K562 (cell line): ENCODE measurements around the gene GALNT7. TPM values are rescaled to one million over a fixed set of nuclear protein-coding genes. Genes with fewer than 3 reads are reported as not detected.
A peak's percentile ranks its signal among the peaks of the same experiment; 100 is the strongest.

ENCODE experiments used
- CBX2 ChIP-seq: fragments of 200-600 bp; sonication (generic); IDR thresholded peaks from one replicate; pipeline ENCODE4 v1.6.1; 2012; ENCODE audit warnings: mild to moderate bottlenecking, low read length, inconsistent platforms; ENCODE audit not compliant: insufficient read depth, poor library complexity, severe bottlenecking
- CEBPB ChIP-seq: fragments of 450-650 bp; IDR thresholded peaks from 2 replicates; pipeline ENCODE4 v1.6.1; 2016; ENCODE audit warnings: missing genetic modification characterization, missing compliant biosample characterization
- CSDE1 ChIP-seq, 2 experiments: fragments of 450-650 bp; IDR thresholded peaks; 2 replicates each; pipeline ENCODE4 v1.6.1; 2016; ENCODE audit warnings: mild to moderate bottlenecking in 1 of 2
- ELF2 ChIP-seq: fragments of 250-450 bp; sonication (Bioruptor Pico); IDR thresholded peaks from 2 replicates; pipeline ENCODE4 v1.5.0; 2021; ENCODE audit warnings: mild to moderate bottlenecking
- HLTF ChIP-seq: fragments of 450-650 bp; IDR thresholded peaks from 2 replicates; pipeline ENCODE4 v1.6.1; 2016
- MCM5 ChIP-seq: fragments of 450-650 bp; IDR thresholded peaks from 2 replicates; pipeline ENCODE4 v1.6.1; 2016; ENCODE audit warnings: low read depth
- MLLT1 ChIP-seq, 2 experiments: fragments of 450-650 bp; IDR thresholded peaks; 2 replicates each; pipeline ENCODE4 v1.6.1; 2016
- NFXL1 ChIP-seq: fragments of 450-650 bp; formaldehyde crosslinking; IDR thresholded peaks from 2 replicates; pipeline ENCODE4 v1.4.0; 2021; ENCODE audit warnings: mild to moderate bottlenecking
- NUFIP1 ChIP-seq: fragments of 450-650 bp; IDR thresholded peaks from 2 replicates; pipeline ENCODE4 v1.6.1; 2018; ENCODE audit not compliant: partially characterized antibody
- SMAD4 ChIP-seq: fragments of 250-450 bp; sonication (Bioruptor Pico); conservative IDR thresholded peaks from 2 replicates; pipeline ENCODE4 v1.8.0; 2021; ENCODE audit warnings: inconsistent platforms, mild to moderate bottlenecking, moderate library complexity
- THAP12 ChIP-seq: fragments of 250-450 bp; sonication (Bioruptor Pico); IDR thresholded peaks from 2 replicates; pipeline ENCODE4 v1.9.0; 2021; ENCODE audit warnings: mild to moderate bottlenecking, inconsistent platforms
- THRA ChIP-seq: fragments of 450-650 bp; IDR thresholded peaks from 2 replicates; pipeline ENCODE4 v1.6.1; 2017; ENCODE audit warnings: mild to moderate bottlenecking, moderate library complexity
- TRIM24 ChIP-seq, 2 experiments: fragments of 450-650 bp; IDR thresholded peaks; 2 replicates each; pipeline ENCODE4 v1.6.1; 2016
- UBTF ChIP-seq, 2 experiments: IDR thresholded peaks; 2 replicates each; pipeline ENCODE4 v1.6.1; 2012; ENCODE audit warnings: improper control_type of control experiment in 2 of 2, low read depth in 2 of 2, low read length in 2 of 2, borderline replicate concordance in 1 of 2
- WHSC1 ChIP-seq: IDR thresholded peaks from one replicate; pipeline ENCODE4 v1.6.1; 2012; ENCODE audit warnings: low read length, control low read depth, inconsistent platforms
- ZNF184 ChIP-seq: sonication (generic); formaldehyde crosslinking; IDR thresholded peaks from 2 replicates; pipeline ENCODE4 v1.5.0; 2020; ENCODE audit warnings: missing genetic modification reagents
- ZNF431 ChIP-seq: sonication (generic); formaldehyde crosslinking; IDR thresholded peaks from 2 replicates; pipeline ENCODE4 v1.8.0; 2022; ENCODE audit warnings: mild to moderate bottlenecking, missing genetic modification reagents
- ZNF57 ChIP-seq: fragments of 450-650 bp; formaldehyde crosslinking; IDR thresholded peaks from 2 replicates; pipeline ENCODE4 v1.4.0; 2020; ENCODE audit warnings: mild to moderate bottlenecking, moderate library complexity
- ZNF695 ChIP-seq: fragments of 450-650 bp; formaldehyde crosslinking; IDR thresholded peaks from 2 replicates; pipeline ENCODE4 v1.4.0; 2020; ENCODE audit warnings: mild to moderate bottlenecking, moderate library complexity
- polyA plus RNA-seq, 8 experiments: library from polyadenylated mRNA; depleted of rRNA in 4 of 8; stranded (reverse) in 5 of 8; unstranded in 3 of 8; fragments of >200 nt; fragmentation: Nextera tagmentation in 2 of 8; fragmentation: Illumina TruSeq in 1 of 8; extraction: Ambion mirVana in 2 of 8; extraction: Trizol in 1 of 8; gene quantifications; 2 replicates each; pipeline versions ENCODE4 v1.2.1 to v1.2.3, GENCODE V29; 2011 to 2014; ENCODE audit warnings: inconsistent platforms in 1 of 8, missing spikeins in 1 of 8
- total RNA-seq, 7 experiments: library from RNA; depleted of rRNA in 6 of 7; stranded (reverse); fragments of >200 nt in 6 of 7; fragmentation: Illumina TruSeq in 2 of 7; extraction: Trizol in 2 of 7; gene quantifications; 2 replicates each; pipeline versions ENCODE4 v1.2.1 to v1.2.3, GENCODE V29; 2011 to 2021; ENCODE audit warnings: low replicate concordance in 1 of 7
- TF ChIP-seq, protein P1 (sequence below): fragments of 250-450 bp; sonication (Bioruptor Pico); IDR thresholded peaks from 2 replicates; pipeline ENCODE4 v1.8.0; 2022; ENCODE audit warnings: moderate library complexity, mild to moderate bottlenecking, inconsistent platforms
- TF ChIP-seq, protein P2 (sequence below), 2 experiments: fragments of 450-650 bp in 1 of 2; sonication (generic) in 1 of 2; formaldehyde crosslinking; conservative IDR thresholded peaks; 2 replicates each; pipeline versions ENCODE4 v1.4.0 to v1.8.1; 2020 to 2022; ENCODE audit warnings: mild to moderate bottlenecking in 1 of 2, missing genetic modification reagents in 1 of 2
- TF ChIP-seq, protein P3 (sequence below): sonication (generic); formaldehyde crosslinking; IDR thresholded peaks from 2 replicates; pipeline ENCODE4 v1.9.0; 2022; ENCODE audit warnings: mild to moderate bottlenecking, missing genetic modification reagents

The GALNT7 gene
- total and polyA plus RNA-seq, 9 of the 15 experiments (the other 6 are each of a cell fraction or from before 2014, with no cell fraction given): 16.7 to 38.7 (median 31.1) TPM

- TF ChIP-seq MLLT1 (IDR thresholded peaks at IDR 0.05) (no peak), ELF2 (no peak), CBX2 (no peak), NFXL1 (CRISPR knock-in tag) (no peak), CSDE1 (IDR thresholded peaks at IDR 0.05) (no peak), THAP12 (CRISPR knock-in tag) (no peak), TRIM24 (IDR thresholded peaks at IDR 0.05) (peak; percentile 80; a peak in 3 of 4 replicates), NUFIP1 (no peak), CEBPB (tag) (peak; percentile 97), MCM5 (no peak), ZNF57 (CRISPR knock-in tag) (no peak), ZNF431 (CRISPR knock-in tag) (no peak), THRA (no peak), ZNF184 (CRISPR knock-in tag) (no peak), UBTF (IDR thresholded peaks at IDR 0.05; ENCODE audit: borderline replicate concordance in 1 of 2, low read depth in 2 of 2, low read length in 2 of 2) (no peak), SMAD4 (CRISPR knock-in tag) (no peak), HLTF (no peak), WHSC1 (no peak), ZNF695 (no peak)
- TF ChIP-seq, protein P1, sequence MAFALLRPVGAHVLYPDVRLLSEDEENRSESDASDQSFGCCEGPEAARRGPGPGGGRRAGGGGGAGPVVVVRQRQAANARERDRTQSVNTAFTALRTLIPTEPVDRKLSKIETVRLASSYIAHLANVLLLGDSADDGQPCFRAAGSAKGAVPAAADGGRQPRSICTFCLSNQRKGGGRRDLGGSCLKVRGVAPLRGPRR (CRISPR knock-in tag): no peak
- TF ChIP-seq, protein P2, sequence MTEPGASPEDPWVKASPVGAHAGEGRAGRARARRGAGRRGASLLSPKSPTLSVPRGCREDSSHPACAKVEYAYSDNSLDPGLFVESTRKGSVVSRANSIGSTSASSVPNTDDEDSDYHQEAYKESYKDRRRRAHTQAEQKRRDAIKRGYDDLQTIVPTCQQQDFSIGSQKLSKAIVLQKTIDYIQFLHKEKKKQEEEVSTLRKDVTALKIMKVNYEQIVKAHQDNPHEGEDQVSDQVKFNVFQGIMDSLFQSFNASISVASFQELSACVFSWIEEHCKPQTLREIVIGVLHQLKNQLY (CRISPR knock-in tag; conservative IDR thresholded peaks at IDR 0.05): no peak
- TF ChIP-seq, protein P3, sequence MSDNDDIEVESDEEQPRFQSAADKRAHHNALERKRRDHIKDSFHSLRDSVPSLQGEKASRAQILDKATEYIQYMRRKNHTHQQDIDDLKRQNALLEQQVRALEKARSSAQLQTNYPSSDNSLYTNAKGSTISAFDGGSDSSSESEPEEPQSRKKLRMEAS (CRISPR knock-in tag): no peak
Measured at GRCh38 chr4:173174594-173175012, 6.0 kb downstream of the GALNT7 start (continued).
